ENCODE measurements around the gene TAF6. TPM values are rescaled to one million over a fixed set of nuclear protein-coding genes. Genes with fewer than 3 reads are reported as not detected.

TAF6 gene
- total and polyA plus RNA-seq, 2 donors (not counting 1 experiment from before 2014, with no cell fraction given), result 16.2 to 41.5 TPM

DNA sequence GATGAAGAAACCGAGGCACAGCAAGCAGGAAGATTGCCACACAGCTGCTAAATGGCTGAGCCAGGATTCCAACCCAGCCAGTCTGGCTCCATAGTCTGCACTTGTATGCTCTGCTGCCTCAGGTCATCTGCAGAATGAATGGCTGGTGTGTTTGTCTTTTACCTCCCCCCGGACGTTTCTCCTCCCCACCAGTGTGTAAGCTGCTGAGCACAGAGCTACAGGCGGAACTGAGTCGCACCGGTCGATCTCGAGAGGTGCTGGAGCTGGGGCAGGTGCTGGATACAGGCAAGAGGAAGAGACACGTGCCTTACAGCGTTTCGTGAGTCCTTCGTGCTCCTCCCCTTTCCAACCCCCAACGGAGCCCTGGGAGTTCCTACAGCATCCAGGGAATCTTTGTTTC, 2.9 kb upstream of the TAF6 start:
- Histone ChIP-seq H3K4me1 (ENCODE audit: control insufficient read depth, extremely low read depth, insufficient read depth, low read length) (peaks cover 3% of the 10 kb centered on the region), H3K9me3 (ENCODE audit: control insufficient read depth, insufficient read depth, low read depth, low read length) (no peaks in the 10 kb centered on the region), H3K4me3 (replicated peaks in 1 of 4; ENCODE audit: control extremely low read depth in 1 of 4, insufficient read depth in 1 of 4, low read depth in 3 of 4, low read length in 4 of 4) (no peak overlapping the region), H2AFZ (ENCODE audit: low read length) (no peak overlapping the region), H3K36me3 (ENCODE audit: control insufficient read depth, insufficient read depth, low read length) (peaks cover 3% of the 10 kb centered on the region), H3K79me2 (ENCODE audit: control insufficient read depth, insufficient read depth, low read length) (peaks cover 16% of the 10 kb centered on the region), H3K27me3 (ENCODE audit: control insufficient read depth, insufficient read depth, low read length) (no peaks in the 10 kb centered on the region), H3K27ac (ENCODE audit: insufficient read depth, low read length) (no peak overlapping the region), H3K9ac (ENCODE audit: insufficient read depth, low read length) (no peak overlapping the region), H3K4me2 (ENCODE audit: extremely low read depth, insufficient read depth, low read length) (no peak overlapping the region), H4K20me1 (ENCODE audit: control insufficient read depth, extremely low read depth, insufficient read depth, low read length) (no peaks in the 10 kb centered on the region)
- no peak for TF ChIP-seq CTCF (conservative IDR thresholded peaks at IDR 0.05 in 1 of 2, IDR thresholded peaks at IDR 0.05 in 1 of 2; ENCODE audit: low read depth in 1 of 2, low read length in 2 of 2)
- no peak for TF ChIP-seq EZH2 (IDR thresholded peaks at IDR 0.05; ENCODE audit: low read length, missing control alignments)
- DNase-seq (ENCODE audit: low read depth in 2 of 2), result no peak

GRCh38 chr7:100120733-100121036, 1.5 kb upstream of the TAF6 start:
- Histone ChIP-seq H3K27ac (ENCODE audit: insufficient read depth, low read length) (peak overlapping the region; percentile 89), H3K36me3 (ENCODE audit: control insufficient read depth, insufficient read depth, low read length) (peaks cover 3% of the 10 kb centered on the region), H4K20me1 (ENCODE audit: control insufficient read depth, extremely low read depth, insufficient read depth, low read length) (no peaks in the 10 kb centered on the region), H3K4me2 (ENCODE audit: extremely low read depth, insufficient read depth, low read length) (peak overlapping the region; percentile 79), H3K4me1 (ENCODE audit: control insufficient read depth, extremely low read depth, insufficient read depth, low read length) (peaks cover 3% of the 10 kb centered on the region), H3K9ac (ENCODE audit: insufficient read depth, low read length) (no peak overlapping the region), H2AFZ (ENCODE audit: low read length) (no peak overlapping the region), H3K27me3 (ENCODE audit: control insufficient read depth, insufficient read depth, low read length) (no peaks in the 10 kb centered on the region), H3K4me3 (replicated peaks in 1 of 4; ENCODE audit: control extremely low read depth in 1 of 4, insufficient read depth in 1 of 4, low read depth in 3 of 4, low read length in 4 of 4) (peak overlapping the region; percentile 79 to 96 (median 92)), H3K79me2 (ENCODE audit: control insufficient read depth, insufficient read depth, low read length) (peaks cover 16% of the 10 kb centered on the region), H3K9me3 (ENCODE audit: control insufficient read depth, insufficient read depth, low read depth, low read length) (no peaks in the 10 kb centered on the region)
- TF ChIP-seq EZH2 (IDR thresholded peaks at IDR 0.05; ENCODE audit: low read length, missing control alignments), result no peak
- no peak for TF ChIP-seq CTCF (conservative IDR thresholded peaks at IDR 0.05 in 1 of 2, IDR thresholded peaks at IDR 0.05 in 1 of 2; ENCODE audit: low read depth in 1 of 2, low read length in 2 of 2)
- DNase-seq (ENCODE audit: low read depth in 2 of 2), result no peak

DNA sequence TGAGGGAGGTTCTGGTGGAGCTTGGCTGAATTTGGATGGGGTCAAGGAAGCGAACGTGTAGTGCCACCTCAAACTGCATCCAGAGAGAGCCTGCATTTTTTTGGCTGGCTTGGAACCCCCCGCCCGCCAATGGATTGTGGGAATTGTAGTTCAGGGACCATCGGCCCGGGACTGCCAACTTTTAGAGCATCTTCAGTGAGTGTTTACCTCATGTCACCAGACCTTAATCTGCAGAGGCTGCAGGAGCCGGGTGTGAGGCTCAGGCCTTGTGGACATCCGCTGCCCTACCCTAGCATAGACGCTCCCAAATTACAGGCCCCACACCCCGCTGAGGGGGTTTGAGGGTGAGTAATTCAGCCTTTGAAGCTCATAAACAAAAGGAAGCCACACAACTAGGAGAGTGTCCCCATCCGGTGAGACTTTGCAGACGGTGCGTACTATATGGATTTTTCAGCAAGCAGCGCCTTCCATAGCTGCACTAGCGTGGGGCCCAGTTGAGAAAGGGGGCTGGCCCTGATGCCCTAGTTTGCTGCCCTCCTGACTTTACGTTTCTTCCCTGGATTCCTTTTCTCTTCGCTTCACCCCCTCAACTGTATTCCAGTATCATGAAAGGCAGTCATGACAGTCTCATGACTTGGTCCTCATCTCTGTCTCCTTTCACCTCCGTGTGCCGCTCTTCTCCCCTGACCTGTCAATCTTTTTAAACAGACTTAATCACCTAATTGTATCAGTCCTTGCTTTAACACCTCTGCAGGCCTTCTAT, 993 bp upstream of the TAF6 start:
- peaks cover 16% of the 10 kb centered on the region for H3K79me2 ChIP-seq (ENCODE audit: control insufficient read depth, insufficient read depth, low read length)
- TF ChIP-seq EZH2 (IDR thresholded peaks at IDR 0.05; ENCODE audit: low read length, missing control alignments) (no peak), CTCF (conservative IDR thresholded peaks at IDR 0.05 in 1 of 2, IDR thresholded peaks at IDR 0.05 in 1 of 2; ENCODE audit: low read depth in 1 of 2, low read length in 2 of 2) (no peak)
- peak; percentile 51 to 65 for DNase-seq (ENCODE audit: low read depth in 2 of 2)

More for the DNA sequence above, 993 bp upstream of the TAF6 start:
- Histone ChIP-seq H3K4me1 (ENCODE audit: control insufficient read depth, extremely low read depth, insufficient read depth, low read length) (peaks cover 3% of the 10 kb centered on the region), H3K36me3 (ENCODE audit: control insufficient read depth, insufficient read depth, low read length) (peaks cover 3% of the 10 kb centered on the region), H3K27ac (ENCODE audit: insufficient read depth, low read length) (peak overlapping the region; percentile 89), H3K4me3 (replicated peaks in 1 of 4; ENCODE audit: control extremely low read depth in 1 of 4, insufficient read depth in 1 of 4, low read depth in 3 of 4, low read length in 4 of 4) (peak overlapping the region; percentile 79 to 96 (median 92)), H3K27me3 (ENCODE audit: control insufficient read depth, insufficient read depth, low read length) (no peaks in the 10 kb centered on the region), H2AFZ (ENCODE audit: low read length) (peak overlapping the region; percentile 97), H3K4me2 (ENCODE audit: extremely low read depth, insufficient read depth, low read length) (peak overlapping the region; percentile 79), H3K9me3 (ENCODE audit: control insufficient read depth, insufficient read depth, low read depth, low read length) (no peaks in the 10 kb centered on the region), H4K20me1 (ENCODE audit: control insufficient read depth, extremely low read depth, insufficient read depth, low read length) (no peaks in the 10 kb centered on the region), H3K9ac (ENCODE audit: insufficient read depth, low read length) (peak overlapping the region; percentile 63)
